Stomach (tissue), 4 donors: ENCODE measurements around the gene ATXN2.

Experiments used
- POLR2A ChIP-seq, 4 donors: fragments of 450-650 bp; IDR thresholded peaks; one replicate each; pipeline ENCODE4 v1.6.1; 2016; ENCODE audit warnings: antibody characterized with exemption in 4 of 4, control low read depth in 2 of 4, mild to moderate bottlenecking in 1 of 4, moderate library complexity in 1 of 4
- TF ChIP-seq, protein P1 (sequence below), 7 experiments: fragments of 450-650 bp in 4 of 7; fragments of 200-600 bp in 3 of 7; sonication (generic) in 3 of 7; IDR thresholded peaks; one replicate each; pipeline ENCODE4 v1.5.1; 2016 to 2019; ENCODE audit warnings: antibody characterized with exemption in 7 of 7, control low read depth in 2 of 7, mild to moderate bottlenecking in 1 of 7

DNA sequence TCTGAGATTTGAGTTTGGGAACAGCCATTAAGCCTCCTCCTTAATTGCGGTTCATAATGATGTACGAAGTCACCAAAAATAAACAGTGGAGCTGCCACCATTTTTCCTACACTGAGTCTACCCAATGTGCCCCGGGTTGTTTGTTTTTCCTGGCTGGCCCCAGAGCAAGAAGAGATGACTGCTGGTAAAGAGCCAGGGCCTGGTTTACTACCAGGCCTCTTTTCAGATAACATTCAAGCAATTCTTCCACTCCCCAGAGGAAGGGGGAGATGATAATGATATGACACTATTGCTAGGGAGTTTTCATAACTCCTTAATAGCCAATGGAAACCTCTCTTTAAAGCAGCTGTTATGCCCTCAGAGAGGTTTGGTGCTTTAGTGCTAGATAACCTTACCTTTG lies 44.3 kb upstream of the ATXN2 start:
- TF ChIP-seq, protein P1, sequence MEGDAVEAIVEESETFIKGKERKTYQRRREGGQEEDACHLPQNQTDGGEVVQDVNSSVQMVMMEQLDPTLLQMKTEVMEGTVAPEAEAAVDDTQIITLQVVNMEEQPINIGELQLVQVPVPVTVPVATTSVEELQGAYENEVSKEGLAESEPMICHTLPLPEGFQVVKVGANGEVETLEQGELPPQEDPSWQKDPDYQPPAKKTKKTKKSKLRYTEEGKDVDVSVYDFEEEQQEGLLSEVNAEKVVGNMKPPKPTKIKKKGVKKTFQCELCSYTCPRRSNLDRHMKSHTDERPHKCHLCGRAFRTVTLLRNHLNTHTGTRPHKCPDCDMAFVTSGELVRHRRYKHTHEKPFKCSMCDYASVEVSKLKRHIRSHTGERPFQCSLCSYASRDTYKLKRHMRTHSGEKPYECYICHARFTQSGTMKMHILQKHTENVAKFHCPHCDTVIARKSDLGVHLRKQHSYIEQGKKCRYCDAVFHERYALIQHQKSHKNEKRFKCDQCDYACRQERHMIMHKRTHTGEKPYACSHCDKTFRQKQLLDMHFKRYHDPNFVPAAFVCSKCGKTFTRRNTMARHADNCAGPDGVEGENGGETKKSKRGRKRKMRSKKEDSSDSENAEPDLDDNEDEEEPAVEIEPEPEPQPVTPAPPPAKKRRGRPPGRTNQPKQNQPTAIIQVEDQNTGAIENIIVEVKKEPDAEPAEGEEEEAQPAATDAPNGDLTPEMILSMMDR (IDR thresholded peaks at IDR 0.05) = no peak
- no peak for TF ChIP-seq POLR2A (IDR thresholded peaks at IDR 0.05)
